ENCODE measurements around the gene KAZN. TPM values are rescaled to one million over a fixed set of nuclear protein-coding genes. Genes with fewer than 3 reads are reported as not detected.

Gene KAZN
- total and polyA plus RNA-seq, 2 of the 8 experiments (the other 6 are each of a cell fraction or from before 2014, with no cell fraction given): 3.7 to 11.8 TPM

- CTCF ChIA-PET (ENCODE audit: partially characterized antibody): interaction anchor here (0.6 to 5.0 kb wide), 37 partner anchors 8 to 457 kb away, joined by 3 to 45 read pairs (median 5); no protein-coding TSS in a partner anchor
- H3K9ac ChIP-seq (replicated peaks in 1 of 4; ENCODE audit: extremely low read depth in 1 of 4, low read depth in 3 of 4, low read length in 3 of 4): no peak overlapping the region
- no peaks in the 10 kb centered on the region for H3K27me3 ChIP-seq (replicated peaks in 1 of 4; ENCODE audit: control insufficient read depth in 3 of 4, extremely low read depth in 1 of 4, insufficient read depth in 3 of 4, low read length in 3 of 4)
- POLR2A ChIA-PET (ENCODE audit: partially characterized antibody): no interaction called here
- no peak overlapping the region for H2BK20ac ChIP-seq (ENCODE audit: low read length)
- peaks cover 0 to 17% (median 12%) of the 10 kb centered on the region in 4 experiments; a peak in 6 of 7 replicates for H3K4me1 ChIP-seq (replicated peaks in 1 of 4; ENCODE audit: control insufficient read depth in 3 of 4, insufficient read depth in 4 of 4, low read length in 3 of 4)
- no peak overlapping the region for H3K27ac ChIP-seq (ENCODE audit: low read depth, low read length)
- no peaks in the 10 kb centered on the region for H3K23me2 ChIP-seq (ENCODE audit: low read depth, low read length)
- H3K4me2 ChIP-seq (ENCODE audit: insufficient read depth in 1 of 2, low read depth in 2 of 2, low read length in 2 of 2): no peak overlapping the region
- H4K5ac ChIP-seq (ENCODE audit: insufficient read length, low read depth, low read length): no peak overlapping the region
- no peak for FAIRE-seq
- H4K8ac ChIP-seq (ENCODE audit: extremely low read depth, insufficient read depth, low read length): no peak overlapping the region
- no peak overlapping the region for H2AFZ ChIP-seq (ENCODE audit: low read length)
- TF ChIP-seq HDAC6 (IDR thresholded peaks at IDR 0.05; ENCODE audit: low read depth, low read length): no peak
- no peak for TF ChIP-seq YY1 (IDR thresholded peaks at IDR 0.05; ENCODE audit: low read depth, low read length)
- TF ChIP-seq GTF2F1 (IDR thresholded peaks at IDR 0.05; ENCODE audit: borderline replicate concordance, low read depth, low read length): no peak
- TF ChIP-seq NANOG (IDR thresholded peaks at IDR 0.05; ENCODE audit: insufficient read depth, low read depth, low read length, poor library complexity, severe bottlenecking): no peak
- TF ChIP-seq SP1 (IDR thresholded peaks at IDR 0.05; ENCODE audit: low read depth, low read length): no peak
- TF ChIP-seq JUN (IDR thresholded peaks at IDR 0.05; ENCODE audit: low read depth, low read length): no peak
- no peak for TF ChIP-seq ATF2 (IDR thresholded peaks at IDR 0.05; ENCODE audit: low read length)
- TF ChIP-seq EZH2 (IDR thresholded peaks at IDR 0.05; ENCODE audit: low read depth, low read length, severe bottlenecking): no peak
- TF ChIP-seq ASH2L (IDR thresholded peaks at IDR 0.05; ENCODE audit: low read length): no peak
- TF ChIP-seq MAFK (IDR thresholded peaks at IDR 0.05; ENCODE audit: low read depth, low read length): no peak
- TF ChIP-seq TAF1 (IDR thresholded peaks at IDR 0.05; ENCODE audit: low read depth, low read length): no peak
- TF ChIP-seq SP4 (IDR thresholded peaks at IDR 0.05; ENCODE audit: low read length): no peak
- H3K18ac ChIP-seq (ENCODE audit: extremely low read depth, low read length): no peak overlapping the region
- no peak for DNase-seq (ENCODE audit: low read depth in 1 of 2, low spot score in 2 of 2)
- H2BK120ac ChIP-seq (replicated peaks; ENCODE audit: low read depth, low read length): no peak overlapping the region
- H3K23ac ChIP-seq (ENCODE audit: insufficient read length): no peak overlapping the region
- 0 out of 2 replicates have a peak overlapping the region, but pooled peaks have one; percentile 18 for H2BK15ac ChIP-seq (ENCODE audit: low read length)
- H3K14ac ChIP-seq (ENCODE audit: insufficient read length): no peak overlapping the region
- H3K79me2 ChIP-seq (ENCODE audit: control insufficient read depth in 1 of 2, insufficient read depth in 2 of 2, low read length in 2 of 2): no peaks in the 10 kb centered on the region
- H3K36me3 ChIP-seq (ENCODE audit: control insufficient read depth in 2 of 4, insufficient read depth in 4 of 4, low read length in 3 of 4): no peaks in the 10 kb centered on the region
- no peak overlapping the region for H2AK5ac ChIP-seq (ENCODE audit: low read depth, low read length)
- WGBS, 2 experiments (ENCODE audit: extremely low coverage in 1 of 2, insufficient coverage in 1 of 2, insufficient read length in 1 of 2, insufficient replicate concordance in 2 of 2, low coverage in 1 of 2, low lambda C conversion rate in 2 of 2, missing lambda C conversion rate in 1 of 2): 93% methylated on average over 7 of the region's 7 CpGs; no CpG with 5 or more reads in 1 of the 2 experiments
- H3K9me3 ChIP-seq (ENCODE audit: insufficient read depth in 2 of 2, low read depth in 1 of 2, low read length in 1 of 2): no peaks in the 10 kb centered on the region
- H2BK5ac ChIP-seq (ENCODE audit: low read depth, low read length): no peak overlapping the region
- no peak overlapping the region for H2BK12ac ChIP-seq (ENCODE audit: low read depth, low read length)
- H3K56ac ChIP-seq (replicated peaks; ENCODE audit: insufficient read length, low read depth, low read length): no peak overlapping the region
- H3K79me1 ChIP-seq (ENCODE audit: low read depth, low read length): no peaks in the 10 kb centered on the region
- H3K4ac ChIP-seq (replicated peaks; ENCODE audit: insufficient read length, low read depth, low read length): no peak overlapping the region
- H3K4me3 ChIP-seq (ENCODE audit: extremely low read depth in 1 of 4, insufficient read depth in 2 of 4, low read depth in 3 of 4, low read length in 4 of 4): no peak overlapping the region
- H4K20me1 ChIP-seq (replicated peaks in 1 of 2; ENCODE audit: control insufficient read depth in 1 of 2, insufficient read depth in 2 of 2, low read length in 2 of 2): no peaks in the 10 kb centered on the region
- H4K91ac ChIP-seq (replicated peaks; ENCODE audit: insufficient read length, low read length): no peak overlapping the region
Measured at GRCh38 chr1:15028616-15029015, 430.1 kb downstream of the KAZN start.
